Endometrial microvascular endothelial cells (primary cell): ENCODE results near the gene LAMB4. TPM values are rescaled to one million over a fixed set of nuclear protein-coding genes. Genes with fewer than 3 reads are reported as not detected.

ENCODE experiments used
- in situ Hi-C: cut with HindIII; loops from 2 replicates; pipeline ENCODE4 v1.10.0; 2017; ENCODE audit warnings: low sequenced_read_pairs, low pct_unique_long_range_greater_than_20kb; ENCODE audit errors: inconsistent ontology term
- total RNA-seq: library from RNA; depleted of rRNA; stranded (reverse); fragments of >200 nt; gene quantifications from one replicate; pipeline ENCODE4 v1.2.3, GENCODE V29; 2015; ENCODE audit errors: inconsistent ontology term

The LAMB4 gene
- total RNA-seq, 1 donor from 2014 or later, result 0.19 TPM

- in situ Hi-C loops, result loop anchor here (25.0 kb wide), 1 partner anchor 107 kb away; the partner anchor contains the start of gene LAMB1
Measured at GRCh38 chr7:108118959-108119358, 11.2 kb downstream of the LAMB4 start.

- in situ Hi-C loops, result loop anchor here (25.0 kb wide), 1 partner anchor 102 kb away; the partner anchor contains the start of gene LAMB1
Measured at GRCh38 chr7:108114117-108114841, 15.9 kb downstream of the LAMB4 start.

- in situ Hi-C loops, result loop anchor here (25.0 kb wide), 1 partner anchor 100 kb away; the partner anchor contains the start of gene LAMB1
Measured at GRCh38 chr7:108112683-108113082, 17.5 kb downstream of the LAMB4 start.

GRCh38 chr7:108109221-108109908 is 20.8 kb downstream of the LAMB4 start:
- in situ Hi-C loops, result loop anchor here (25.0 kb wide), 1 partner anchor 97 kb away; the partner anchor contains the start of gene LAMB1

- in situ Hi-C loops, result loop anchor here (25.0 kb wide), 1 partner anchor 96 kb away; the partner anchor contains the start of gene LAMB1
Measured at GRCh38 chr7:108108131-108108530, 22.0 kb downstream of the LAMB4 start.

- in situ Hi-C loops, result loop anchor here (25.0 kb wide), 1 partner anchor 92 kb away; the partner anchor contains the start of gene LAMB1
Measured at GRCh38 chr7:108104324-108104723, 25.8 kb downstream of the LAMB4 start.

- in situ Hi-C loops, result loop anchor here (25.0 kb wide), 1 partner anchor 91 kb away; the partner anchor contains the start of gene LAMB1
Measured at GRCh38 chr7:108103558-108104298, 26.4 kb downstream of the LAMB4 start.

GRCh38 chr7:108102671-108103312 is 27.4 kb downstream of the LAMB4 start:
- in situ Hi-C loops, result loop anchor here (25.0 kb wide), 1 partner anchor 90 kb away; the partner anchor contains the start of gene LAMB1

GRCh38 chr7:108101759-108102158 is 28.4 kb downstream of the LAMB4 start:
- in situ Hi-C loops, result loop anchor here (25.0 kb wide), 1 partner anchor 89 kb away; the partner anchor contains the start of gene LAMB1

GRCh38 chr7:108099713-108100112 is 30.4 kb downstream of the LAMB4 start:
- in situ Hi-C loops, result loop anchor here (25.0 kb wide), 1 partner anchor 87 kb away; the partner anchor contains the start of gene LAMB1

GRCh38 chr7:108097703-108098102 is 32.5 kb downstream of the LAMB4 start:
- in situ Hi-C loops, result no loop called here

GRCh38 chr7:108096996-108097395 is 33.2 kb downstream of the LAMB4 start:
- in situ Hi-C loops, result no loop called here

GRCh38 chr7:108094933-108095710 is 35.0 kb downstream of the LAMB4 start:
- in situ Hi-C loops, result no loop called here

- in situ Hi-C loops, result no loop called here
Measured at GRCh38 chr7:108094346-108094745, 35.8 kb downstream of the LAMB4 start.

- in situ Hi-C loops, result no loop called here
Measured at GRCh38 chr7:108093851-108094331, 36.3 kb downstream of the LAMB4 start.

GRCh38 chr7:108093341-108093740 is 36.8 kb downstream of the LAMB4 start:
- in situ Hi-C loops, result no loop called here

GRCh38 chr7:108091461-108091831 is 38.7 kb downstream of the LAMB4 start:
- in situ Hi-C loops, result no loop called here
